HG03432 (cell line): ENCODE results near the gene GRIP2.

Experiments
- ATAC-seq: cut with Tn5 transposase; IDR thresholded peaks from one replicate; pipeline ENCODE4 v1.9.1; 2021; ENCODE audit warnings: mild to moderate bottlenecking, moderate library complexity; ENCODE audit not compliant: unreplicated experiment

The GRIP2 gene

DNA sequence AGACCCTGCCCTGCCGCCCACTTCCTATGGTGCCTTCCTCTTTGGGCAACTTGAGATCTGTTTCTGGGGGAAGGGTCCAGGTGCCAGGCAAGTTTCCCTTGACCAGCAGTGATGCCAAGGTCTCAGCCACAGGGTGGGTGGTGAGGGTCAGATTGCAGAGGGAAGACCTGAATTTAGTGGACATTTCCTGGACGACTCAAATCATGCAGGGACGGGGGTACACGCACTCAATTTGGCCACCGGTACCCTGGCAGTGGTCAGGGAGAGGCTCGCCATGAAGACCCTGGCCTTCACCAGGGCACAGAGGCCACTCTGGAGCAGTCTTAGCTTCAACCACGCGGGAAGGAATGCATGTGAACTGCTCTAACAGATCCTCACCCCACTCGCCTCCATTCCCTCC is 1.5 kb upstream of the GRIP2 start:
- ATAC-seq = no peak

DNA sequence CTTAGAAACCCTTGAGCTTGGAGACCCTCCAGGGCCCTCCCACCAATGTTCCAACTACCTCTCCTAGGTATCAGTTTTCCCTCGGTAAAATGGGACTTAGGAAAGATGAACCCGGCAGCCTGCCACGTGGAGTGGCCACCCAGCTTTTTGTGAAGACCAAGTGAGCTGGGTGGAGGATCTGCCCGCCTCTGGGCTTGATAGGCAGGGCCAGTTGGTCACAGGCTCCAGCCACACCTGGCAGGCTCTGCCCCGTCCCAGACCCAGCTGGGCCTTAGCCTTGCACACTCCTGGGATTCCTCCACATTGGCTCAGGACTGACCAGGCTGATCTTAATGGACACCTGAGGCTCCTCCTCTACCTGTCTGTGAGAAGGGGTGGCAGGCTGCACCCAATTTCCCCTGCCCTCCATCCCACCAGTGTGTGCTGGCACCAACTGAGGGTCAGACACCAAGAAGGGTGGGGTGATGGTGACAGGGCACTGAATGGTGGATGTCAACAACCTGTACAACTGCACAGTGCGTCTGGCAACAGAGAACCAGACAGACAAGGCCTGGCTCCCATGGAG is 761 bp upstream of the GRIP2 start:
- ATAC-seq = no peak

DNA sequence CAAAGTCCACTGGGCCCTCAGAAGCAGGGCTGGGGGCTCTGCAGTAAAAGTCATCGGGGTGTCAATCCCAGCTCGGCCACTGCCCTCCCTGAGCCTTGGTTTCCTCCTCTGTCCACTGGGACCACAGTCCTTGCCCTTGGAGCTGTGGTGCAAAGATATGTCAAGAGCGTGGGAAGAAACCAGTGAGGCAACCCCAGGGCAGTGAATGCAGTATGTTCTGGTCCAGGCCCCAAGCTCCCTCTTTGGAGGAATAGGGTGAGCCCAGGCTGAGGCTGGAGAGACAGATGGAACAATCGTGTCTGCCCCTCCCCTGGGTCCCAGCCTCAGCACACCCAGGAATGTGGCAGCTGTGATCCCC is 779 bp downstream of the GRIP2 start:
- no peak for ATAC-seq

DNA sequence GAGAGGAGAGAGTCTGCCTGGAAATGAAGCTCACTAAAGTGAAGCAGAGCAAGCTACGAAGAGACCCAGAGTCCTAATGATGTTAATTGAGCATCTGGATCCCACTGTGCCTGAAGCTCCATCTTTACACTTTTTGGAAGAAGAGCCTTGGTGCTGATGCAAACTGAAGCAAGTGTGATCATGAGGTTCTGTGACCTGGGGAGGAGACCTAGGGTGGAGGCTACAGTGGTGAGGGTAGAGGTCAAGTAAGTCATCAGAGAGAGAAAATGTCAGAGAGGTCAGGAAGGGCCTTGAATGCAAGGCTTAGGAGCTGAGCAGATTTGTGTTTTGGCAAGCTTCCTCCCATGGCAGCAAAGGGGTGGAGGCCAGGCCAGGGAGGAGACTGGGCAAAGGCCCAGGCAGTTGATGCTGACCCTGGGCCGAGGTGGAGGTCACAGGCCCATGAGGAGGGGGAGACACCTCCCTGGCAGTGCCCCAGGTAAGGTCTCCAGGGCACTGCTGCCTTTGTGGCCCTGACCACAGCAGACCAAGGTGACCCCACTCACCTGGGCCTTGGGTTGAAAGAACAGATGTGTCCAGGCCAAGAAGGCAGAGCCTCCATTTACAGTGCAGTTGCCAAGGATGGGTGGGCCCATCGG is 1.6 kb downstream of the GRIP2 start:
- no peak for ATAC-seq

DNA sequence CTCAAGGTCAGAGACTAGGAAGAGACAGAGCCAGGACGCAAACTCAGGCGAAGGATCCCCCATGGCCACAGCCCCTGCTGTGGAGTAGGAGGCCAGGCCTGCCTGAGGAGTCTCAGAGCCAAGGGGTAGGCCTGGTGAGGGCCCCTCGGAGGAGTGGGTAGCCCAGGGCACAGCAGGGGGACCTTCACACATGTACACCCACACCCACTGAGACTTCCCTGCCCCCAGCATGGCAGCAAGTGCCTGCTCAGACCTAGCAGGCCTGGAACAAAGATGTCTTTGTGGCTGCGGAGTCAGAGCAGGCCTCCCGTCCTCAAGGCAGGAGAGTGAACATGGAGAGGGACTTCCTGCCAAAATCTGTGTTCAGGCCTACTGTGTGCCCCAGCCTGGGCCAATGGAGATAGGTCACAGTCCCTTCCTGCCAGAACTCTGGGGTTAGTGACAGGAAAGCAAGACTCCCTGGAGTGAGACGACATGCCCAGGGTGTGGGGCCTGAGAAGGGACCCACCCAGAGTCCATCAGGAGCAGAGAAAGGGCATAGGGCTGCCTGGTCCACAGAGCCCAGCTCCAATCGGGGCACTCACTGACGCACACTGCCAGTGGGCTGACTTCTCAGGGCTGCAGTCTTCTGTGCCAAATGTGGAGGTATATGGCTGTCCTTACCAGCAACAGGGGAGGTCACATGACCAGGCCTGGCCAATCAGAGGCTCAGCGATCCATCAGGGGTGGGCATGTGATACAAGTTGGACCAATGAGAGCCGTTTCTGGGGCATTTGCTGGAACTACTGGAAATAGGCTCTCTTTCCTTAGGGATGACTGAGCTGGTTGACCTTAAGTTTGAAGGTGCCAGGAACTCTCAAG is 2.3 kb downstream of the GRIP2 start:
- ATAC-seq = no peak

DNA sequence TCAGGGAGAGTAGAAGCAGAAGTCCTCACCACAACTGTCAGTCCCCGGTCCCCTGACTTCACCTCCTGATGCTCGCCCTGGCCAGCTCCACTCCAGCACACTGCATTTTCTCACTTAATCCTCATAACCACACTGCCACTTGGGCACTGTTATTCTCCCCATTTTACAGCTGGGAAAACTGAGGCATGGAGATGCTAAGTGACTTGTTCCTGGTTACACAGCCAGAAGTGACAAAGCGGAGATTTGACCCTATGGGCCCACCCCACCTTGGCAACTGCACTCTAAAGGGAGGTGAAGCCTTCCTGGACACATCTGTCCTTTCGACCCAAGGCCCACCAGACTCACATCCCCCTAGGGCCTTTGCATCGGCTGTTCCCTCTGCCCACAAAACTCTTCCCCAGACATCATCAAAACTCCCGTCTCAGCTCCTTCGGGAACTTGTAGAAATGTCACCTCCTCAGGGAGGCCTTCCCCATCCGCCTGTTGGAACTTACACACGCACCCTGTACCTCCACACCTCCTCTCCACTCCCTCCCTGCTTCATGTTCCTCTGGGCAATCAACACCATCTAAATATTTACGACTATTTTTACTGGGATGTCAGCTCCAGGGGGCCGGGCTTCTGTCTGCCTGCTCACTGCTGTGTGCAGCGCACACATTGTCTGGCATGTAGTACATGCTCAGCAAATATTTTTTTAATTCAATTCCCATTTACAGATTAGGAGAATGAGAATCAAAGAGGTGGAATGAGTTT is 3.1 kb downstream of the GRIP2 start:
- ATAC-seq = no peak

DNA sequence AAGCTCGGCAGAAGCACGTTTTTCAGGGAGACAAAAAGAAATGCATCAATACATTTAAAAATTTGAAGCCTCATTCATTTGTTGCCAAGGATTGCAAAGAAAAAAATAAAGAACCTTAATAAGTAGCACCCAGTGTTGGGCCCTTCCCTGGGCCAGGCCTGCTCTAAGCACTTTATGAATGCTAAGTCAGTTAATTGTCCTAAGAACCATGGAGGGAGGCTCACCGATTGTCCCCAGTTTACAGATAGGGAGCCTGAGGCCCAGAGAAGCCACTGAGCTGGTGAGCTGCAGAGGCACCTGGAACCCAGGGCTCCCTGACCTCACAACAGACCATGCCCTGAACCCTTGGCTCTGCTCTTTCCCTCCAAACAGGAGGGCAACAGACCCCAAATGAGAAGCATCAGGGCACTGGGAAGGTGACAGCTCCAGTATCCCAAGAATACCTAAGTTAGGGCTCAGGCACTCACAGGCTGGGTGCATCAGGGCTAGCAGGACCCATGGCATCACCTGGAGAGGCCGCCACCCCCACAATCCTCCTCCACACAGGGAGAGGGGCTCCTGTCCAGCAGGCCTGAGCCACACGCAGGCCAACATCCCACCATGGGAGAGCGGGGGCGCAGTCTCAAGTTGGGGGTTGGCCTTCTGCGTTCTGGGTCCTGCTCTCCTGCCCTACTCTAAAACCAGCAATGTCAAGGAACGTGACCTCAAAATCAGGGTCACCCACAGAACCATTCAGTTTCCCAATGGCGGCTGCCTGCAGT is 3.9 kb downstream of the GRIP2 start:
- no peak for ATAC-seq

DNA sequence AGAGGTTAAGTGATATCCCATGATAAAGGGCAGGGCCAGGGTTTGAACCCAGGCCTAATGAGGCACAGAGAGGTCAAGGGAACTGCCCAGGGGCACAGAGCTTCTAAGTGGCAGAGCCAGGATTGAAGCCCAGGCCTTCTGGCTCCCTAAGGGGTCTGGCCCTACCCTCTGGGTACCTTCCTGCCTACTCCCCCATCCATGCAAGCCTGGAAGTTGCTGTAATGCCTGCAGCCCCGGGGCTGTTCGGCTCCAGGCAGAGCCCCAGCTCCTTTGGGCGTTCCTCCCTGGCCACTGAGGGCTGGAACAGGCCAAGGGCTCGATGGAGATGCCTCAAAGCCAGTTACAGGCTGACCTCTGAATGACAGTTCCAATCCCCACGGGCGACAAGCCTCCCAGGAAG is 4.5 kb downstream of the GRIP2 start:
- no peak for ATAC-seq

DNA sequence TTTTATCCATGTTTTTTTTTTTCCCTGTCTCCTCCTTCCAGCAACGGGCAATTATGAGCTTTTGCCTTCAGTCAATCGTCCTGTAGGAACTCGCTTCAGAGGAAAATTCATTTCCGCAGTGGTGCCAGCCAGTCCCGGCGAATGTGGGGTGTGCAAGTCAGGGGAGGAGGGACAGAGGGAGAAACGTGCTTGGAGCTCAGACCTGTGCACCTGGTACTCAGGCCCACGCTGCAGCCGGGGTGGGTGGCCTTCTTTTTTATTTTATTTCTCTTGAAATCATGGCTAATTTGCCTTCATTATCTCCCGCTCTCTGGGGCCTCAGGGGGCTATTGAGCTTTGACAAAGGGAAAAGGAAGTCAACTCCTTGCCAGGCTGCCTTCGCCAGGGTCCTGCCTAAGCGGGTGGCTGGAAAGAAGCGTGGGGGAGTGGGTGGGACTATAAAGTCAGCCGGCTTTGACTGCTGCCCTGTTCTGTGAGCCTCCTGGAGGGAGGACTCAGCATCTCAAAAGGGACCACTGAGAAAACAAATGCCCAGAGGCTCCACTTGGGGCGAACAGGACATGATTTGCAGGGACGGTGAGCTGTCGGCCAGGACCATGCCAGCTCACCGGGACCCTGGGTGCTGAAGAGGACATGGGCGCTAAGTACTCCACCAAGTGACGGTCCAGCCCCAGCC is 5.5 kb downstream of the GRIP2 start:
- no peak for ATAC-seq

DNA sequence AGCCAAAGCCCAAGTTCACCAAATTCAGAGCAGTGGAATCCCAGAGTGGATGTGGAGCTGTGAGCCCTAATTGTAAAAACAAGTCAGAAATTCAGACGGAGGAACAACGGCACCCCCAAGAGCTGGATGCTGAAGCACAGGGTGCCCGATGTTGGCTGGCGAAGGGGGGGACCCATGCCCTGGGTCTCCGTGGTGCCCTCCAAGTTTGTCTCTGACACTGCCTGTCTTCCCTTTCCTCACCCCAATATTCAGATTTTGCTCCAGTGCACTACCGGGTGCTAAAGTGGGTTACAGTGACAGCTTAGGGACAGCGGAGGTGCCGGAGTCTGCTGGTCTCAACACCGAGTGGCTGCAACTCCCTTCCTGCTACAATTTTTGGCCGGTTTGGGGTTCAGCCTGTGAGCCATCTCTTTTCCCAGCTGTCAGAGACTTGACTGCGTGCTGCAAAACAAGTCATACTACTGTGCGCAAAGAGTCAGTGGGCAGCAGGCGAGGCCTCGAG is 6.6 kb downstream of the GRIP2 start:
- no peak for ATAC-seq

DNA sequence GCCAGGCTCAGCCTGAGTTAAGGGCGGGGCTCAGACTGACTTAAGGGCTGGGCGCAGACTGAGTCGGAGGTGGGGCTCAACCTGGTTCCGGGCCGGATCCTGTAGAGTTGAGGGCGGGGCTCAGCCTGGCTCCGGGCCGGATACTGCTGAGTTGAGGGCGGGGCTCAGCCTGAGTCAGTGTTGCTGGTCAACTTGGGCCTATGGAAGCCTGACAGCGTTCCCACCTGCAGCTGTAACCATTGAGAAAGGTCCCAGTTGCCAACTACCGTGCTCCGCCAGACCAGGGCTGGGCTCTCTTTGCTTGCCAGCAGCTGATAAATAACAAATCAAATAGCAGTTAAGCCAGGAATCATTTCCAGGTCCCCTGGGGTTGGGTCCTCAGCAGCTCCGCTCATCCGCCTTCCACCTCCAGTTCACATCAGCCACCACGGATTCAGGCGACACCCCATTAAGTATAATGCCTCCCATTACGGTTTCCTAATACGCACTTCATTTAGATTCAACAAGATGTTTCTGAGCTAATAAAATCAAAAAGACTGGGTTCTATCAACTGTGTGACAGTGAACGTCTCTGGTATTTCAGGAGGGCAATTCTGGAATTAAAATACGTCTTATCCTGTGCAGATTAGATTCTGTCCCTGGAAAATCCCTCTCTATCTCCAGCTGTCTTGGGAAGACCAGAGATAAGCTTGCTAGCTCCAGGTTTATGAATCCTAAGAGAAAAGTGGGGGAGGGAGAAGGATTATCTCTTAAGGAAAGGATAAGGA is 7.3 kb downstream of the GRIP2 start:
- no peak for ATAC-seq

DNA sequence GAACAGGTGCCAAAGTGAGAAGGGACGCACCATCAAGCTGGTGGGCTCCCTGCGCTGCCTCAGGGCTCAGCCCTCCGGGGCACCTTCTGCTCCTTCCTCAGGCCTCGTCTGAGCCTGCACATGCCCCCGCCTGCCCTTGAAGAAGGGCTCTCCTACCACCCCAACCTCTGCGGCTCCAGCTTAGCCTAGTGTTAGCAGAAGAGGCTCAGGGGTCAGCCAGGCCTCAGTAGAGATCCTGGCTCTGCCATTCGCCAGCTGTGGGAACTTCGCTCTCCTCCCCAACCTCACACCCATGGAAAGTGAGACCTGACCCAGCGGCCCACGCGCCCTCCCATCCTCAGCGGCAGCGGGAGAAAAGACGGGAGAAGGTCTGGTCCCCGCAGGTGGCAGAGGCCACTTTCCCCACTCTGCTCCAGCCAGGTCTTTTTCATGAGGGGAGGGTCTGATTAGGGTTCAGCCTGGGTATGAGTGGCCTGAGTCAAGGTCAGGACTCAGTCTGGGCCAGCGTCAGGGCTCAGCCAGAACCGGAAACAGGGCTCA is 8.2 kb downstream of the GRIP2 start:
- no peak for ATAC-seq

DNA sequence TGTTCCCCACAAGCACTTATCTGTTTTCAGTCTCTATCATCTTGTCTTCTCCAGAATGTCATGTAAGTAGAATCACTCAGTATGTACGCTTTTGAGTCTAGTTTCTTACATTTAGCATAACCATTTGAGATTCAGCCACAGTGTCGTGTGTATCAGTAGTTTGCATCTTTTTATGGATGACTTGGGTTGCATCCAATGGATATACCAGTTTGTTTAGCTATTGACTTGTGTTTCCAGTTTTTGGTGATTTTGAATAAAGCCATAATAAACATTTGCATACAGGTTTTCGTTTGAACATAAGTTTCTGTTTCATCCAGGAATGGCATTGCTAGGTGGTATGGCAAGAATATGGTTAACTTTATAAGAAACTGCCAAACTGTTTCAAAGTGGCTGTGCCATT is 12.1 kb downstream of the GRIP2 start:
- no peak for ATAC-seq

DNA sequence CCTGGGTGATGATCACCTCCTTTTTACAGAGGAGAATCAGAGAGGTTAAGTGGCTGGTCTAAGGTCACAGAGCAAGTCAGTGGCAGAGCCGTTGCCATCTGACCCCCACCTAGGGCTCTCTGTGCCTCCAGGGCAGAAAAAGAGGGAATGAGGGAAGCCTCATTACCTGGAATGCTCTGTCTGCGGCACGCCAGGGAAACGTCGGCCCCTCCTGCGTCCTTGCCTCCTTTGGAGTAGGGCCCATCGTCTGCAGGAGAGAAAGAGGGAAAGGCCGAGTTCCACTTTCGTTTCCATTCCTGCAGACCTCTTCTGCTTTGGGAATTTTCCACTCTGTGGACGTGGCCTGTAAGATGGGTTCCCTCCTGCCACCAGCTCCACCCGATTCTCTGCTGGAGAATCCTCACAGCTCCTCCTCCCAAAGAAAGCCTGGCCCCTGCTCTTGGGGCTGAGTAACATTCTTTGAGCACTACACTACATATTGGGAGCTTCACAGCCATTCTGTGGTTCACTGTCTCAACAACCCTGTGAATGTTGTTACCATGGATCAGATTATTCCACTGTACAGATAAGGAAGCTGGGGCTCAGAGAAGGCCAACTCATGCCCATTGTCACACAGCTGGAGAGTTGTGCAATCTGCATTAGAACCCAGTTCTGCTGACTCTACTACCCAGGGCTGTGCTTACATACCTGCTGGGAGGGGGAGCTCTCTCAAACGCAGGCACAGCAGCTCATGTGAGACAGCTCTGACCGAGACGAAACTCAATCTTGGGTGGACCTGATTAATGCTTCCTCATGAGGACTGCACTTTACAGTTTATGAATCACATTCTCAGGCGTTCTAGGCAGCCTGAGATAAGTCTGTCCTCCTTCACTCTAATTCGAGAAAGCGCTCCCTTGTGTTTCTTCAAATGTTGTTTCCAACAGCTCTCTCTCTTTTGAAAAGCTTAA is 14.2 kb downstream of the GRIP2 start:
- no peak for ATAC-seq

DNA sequence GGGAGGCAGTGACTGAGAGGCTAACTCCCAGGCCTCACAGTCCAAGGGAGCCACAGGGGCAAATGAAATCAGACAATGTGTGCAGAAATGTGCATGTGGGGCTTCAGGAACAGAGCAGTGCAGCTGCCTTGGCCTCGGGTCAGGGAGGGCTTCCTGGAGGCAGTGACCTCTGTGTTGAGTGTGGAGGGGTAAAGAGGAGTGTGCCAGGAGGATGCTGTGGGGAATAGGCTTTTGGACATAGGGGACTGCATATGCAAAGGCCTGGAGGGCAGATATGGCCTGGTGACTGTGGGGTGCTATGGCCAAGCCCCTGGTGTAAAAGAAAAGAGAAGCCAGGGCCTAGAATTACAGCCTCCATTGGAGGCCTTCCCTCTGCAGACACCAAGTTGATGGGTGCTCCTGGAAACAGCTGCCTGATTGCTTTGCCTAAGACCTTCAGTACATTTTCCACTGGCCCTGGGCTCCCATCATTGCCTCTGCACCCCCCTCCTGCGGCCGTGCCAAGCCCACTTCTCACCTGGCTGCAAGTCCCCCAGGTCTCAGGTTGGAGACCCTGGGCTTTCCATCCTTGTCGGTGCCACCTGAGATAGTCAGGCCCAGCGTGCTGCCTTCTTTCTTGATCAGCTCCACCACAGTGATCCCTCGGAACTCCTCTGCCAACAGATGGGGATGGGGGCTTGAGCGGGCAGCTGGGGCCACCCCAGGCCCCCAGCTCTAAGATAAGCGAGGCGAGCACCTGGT is 15.1 kb downstream of the GRIP2 start:
- ATAC-seq = no peak

DNA sequence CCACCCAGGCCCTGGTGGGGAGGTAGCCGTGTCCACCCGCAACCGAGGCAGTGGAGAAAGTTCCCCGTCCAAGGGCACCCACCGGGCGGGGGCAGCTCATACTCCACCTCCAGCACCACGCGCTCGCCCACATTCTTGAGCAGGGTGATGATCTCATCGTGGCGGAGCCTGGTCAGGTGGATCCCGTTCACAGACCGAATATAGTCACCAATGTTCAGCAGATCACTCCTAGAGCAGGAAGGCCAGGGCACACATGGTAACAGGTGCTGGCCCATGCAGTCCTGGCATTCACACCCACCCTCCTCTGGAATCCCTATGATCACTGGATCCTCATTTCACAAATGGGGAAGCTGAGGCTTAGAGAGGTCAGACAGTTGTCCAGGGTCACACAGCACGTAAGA is 15.8 kb downstream of the GRIP2 start:
- ATAC-seq = no peak

DNA sequence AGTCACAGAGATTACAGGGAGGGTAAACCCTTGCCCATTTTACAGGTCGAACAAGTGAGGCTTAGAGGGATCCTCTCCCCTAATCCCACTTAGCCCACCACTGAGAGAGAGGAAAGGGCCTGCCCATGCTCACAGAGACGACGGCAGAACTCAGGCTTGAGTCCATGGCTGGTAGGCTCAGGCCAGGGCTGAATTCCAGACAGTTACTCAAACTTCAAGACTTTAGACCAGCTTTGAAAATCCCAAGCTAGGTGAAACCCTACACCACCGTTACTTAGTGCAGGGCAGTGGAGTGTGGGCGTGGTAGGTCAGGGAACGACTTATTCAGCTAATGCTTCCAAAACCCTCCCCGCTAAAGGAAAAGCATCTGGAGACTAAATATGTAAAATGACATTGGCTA is 16.4 kb downstream of the GRIP2 start:
- no peak for ATAC-seq
